Breast epithelium (tissue), 3 donors: ENCODE data around the gene CTRB1.

Experiments
- POLR2A ChIP-seq: fragments of 450-650 bp; IDR thresholded peaks from one replicate; pipeline ENCODE4 v1.6.1; 2016; ENCODE audit warnings: antibody characterized with exemption, mild to moderate bottlenecking, moderate library complexity
- TF ChIP-seq, protein P1 (sequence below), 3 donors: fragments of 450-650 bp; IDR thresholded peaks; one replicate each; pipeline ENCODE4 v1.5.1; 2016 to 2017; ENCODE audit warnings: antibody characterized with exemption in 3 of 3, mild to moderate bottlenecking in 3 of 3, moderate library complexity in 3 of 3

DNA sequence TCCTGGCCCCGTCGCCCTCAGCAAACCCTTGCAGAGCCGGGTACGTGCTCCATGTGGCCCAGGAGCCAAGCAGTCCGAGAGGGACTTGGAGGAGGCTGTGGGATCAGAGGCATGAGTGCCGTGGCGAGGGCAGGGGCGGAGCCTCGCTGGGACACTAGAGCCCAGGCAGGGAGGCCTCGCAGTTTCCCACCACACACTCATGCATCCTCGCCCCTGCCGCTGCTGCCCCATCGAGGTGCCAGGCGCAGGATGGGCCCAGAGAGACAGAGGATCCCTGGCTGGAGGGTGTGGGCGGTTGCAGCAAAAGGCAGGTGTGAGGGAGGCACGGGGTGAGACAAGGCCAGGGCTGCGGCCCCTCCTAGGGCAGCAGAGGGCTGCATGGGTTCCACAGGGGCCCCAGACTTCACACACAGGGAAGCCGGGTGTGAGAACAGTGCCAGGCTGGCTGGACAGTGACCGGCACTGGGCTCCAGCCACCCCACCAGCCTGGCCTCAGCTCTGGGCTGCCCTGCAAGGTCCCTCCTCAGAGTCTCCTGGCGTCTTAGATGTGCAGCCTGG, 25.0 kb downstream of the CTRB1 start:
- TF ChIP-seq, protein P1, sequence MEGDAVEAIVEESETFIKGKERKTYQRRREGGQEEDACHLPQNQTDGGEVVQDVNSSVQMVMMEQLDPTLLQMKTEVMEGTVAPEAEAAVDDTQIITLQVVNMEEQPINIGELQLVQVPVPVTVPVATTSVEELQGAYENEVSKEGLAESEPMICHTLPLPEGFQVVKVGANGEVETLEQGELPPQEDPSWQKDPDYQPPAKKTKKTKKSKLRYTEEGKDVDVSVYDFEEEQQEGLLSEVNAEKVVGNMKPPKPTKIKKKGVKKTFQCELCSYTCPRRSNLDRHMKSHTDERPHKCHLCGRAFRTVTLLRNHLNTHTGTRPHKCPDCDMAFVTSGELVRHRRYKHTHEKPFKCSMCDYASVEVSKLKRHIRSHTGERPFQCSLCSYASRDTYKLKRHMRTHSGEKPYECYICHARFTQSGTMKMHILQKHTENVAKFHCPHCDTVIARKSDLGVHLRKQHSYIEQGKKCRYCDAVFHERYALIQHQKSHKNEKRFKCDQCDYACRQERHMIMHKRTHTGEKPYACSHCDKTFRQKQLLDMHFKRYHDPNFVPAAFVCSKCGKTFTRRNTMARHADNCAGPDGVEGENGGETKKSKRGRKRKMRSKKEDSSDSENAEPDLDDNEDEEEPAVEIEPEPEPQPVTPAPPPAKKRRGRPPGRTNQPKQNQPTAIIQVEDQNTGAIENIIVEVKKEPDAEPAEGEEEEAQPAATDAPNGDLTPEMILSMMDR (IDR thresholded peaks at IDR 0.05) = no peak
- no peak for TF ChIP-seq POLR2A
